HepG2 (cell line): ENCODE data around the gene PDZD7. TPM values are rescaled to one million over a fixed set of nuclear protein-coding genes. Genes with fewer than 3 reads are reported as not detected.

Source experiments
- CEBPG ChIP-seq: IDR thresholded peaks from 2 replicates; pipeline ENCODE4 v1.6.1; 2016
- GLI4 ChIP-seq: sonication (generic); formaldehyde crosslinking; IDR thresholded peaks from 2 replicates; pipeline ENCODE4 v1.5.1; 2020; ENCODE audit warnings: missing genetic modification reagents, mild to moderate bottlenecking, moderate library complexity, borderline replicate concordance
- HDAC1 ChIP-seq: sonication (generic); formaldehyde crosslinking; IDR thresholded peaks from 2 replicates; pipeline ENCODE4 v1.5.1; 2020; ENCODE audit warnings: mild to moderate bottlenecking, missing genetic modification reagents
- HDAC2 ChIP-seq: sonication (generic); formaldehyde crosslinking; IDR thresholded peaks from 2 replicates; pipeline ENCODE4 v1.4.0; 2020; ENCODE audit warnings: missing genetic modification reagents
- MBNL3 ChIP-seq: fragments of 250-450 bp; sonication (Bioruptor Pico); conservative IDR thresholded peaks from 2 replicates; pipeline ENCODE4 v1.8.0; 2022; ENCODE audit warnings: mild to moderate bottlenecking, inconsistent platforms
- NFIC ChIP-seq: IDR thresholded peaks from 2 replicates; pipeline ENCODE4 v1.6.1; 2012; ENCODE audit warnings: mild to moderate bottlenecking, low read length, inconsistent platforms
- SIN3A ChIP-seq: IDR thresholded peaks from 2 replicates; pipeline ENCODE4 v1.6.1; 2011; ENCODE audit warnings: low read depth, mild to moderate bottlenecking, control low read depth, low read length, borderline replicate concordance
- ZBTB20 ChIP-seq: sonication (generic); formaldehyde crosslinking; IDR thresholded peaks from 2 replicates; pipeline ENCODE4 v1.8.1; 2023; ENCODE audit warnings: missing genetic modification reagents, low read depth, mild to moderate bottlenecking, borderline replicate concordance
- ZNF20 ChIP-seq: sonication (generic); formaldehyde crosslinking; IDR thresholded peaks from 2 replicates; pipeline ENCODE4 v1.4.0; 2020; ENCODE audit warnings: mild to moderate bottlenecking, moderate library complexity, missing genetic modification reagents
- ZNF749 ChIP-seq: sonication (generic); formaldehyde crosslinking; IDR thresholded peaks from 2 replicates; pipeline ENCODE4 v1.8.0; 2022; ENCODE audit warnings: mild to moderate bottlenecking, missing genetic modification reagents, moderate library complexity, borderline replicate concordance
- polyA plus RNA-seq, 8 experiments: library from polyadenylated mRNA; depleted of rRNA in 3 of 8; stranded (reverse) in 7 of 8; unstranded in 1 of 8; fragments of >200 nt; fragmentation: Illumina TruSeq in 4 of 8; extraction: Trizol in 4 of 8; gene quantifications; 2 replicates each; pipeline versions ENCODE4 v1.2.1 to v1.2.3, GENCODE V29; 2011 to 2016; ENCODE audit warnings: low read depth in 4 of 8, missing spikeins in 1 of 8, mixed read lengths in 1 of 8; ENCODE audit not compliant: insufficient read depth in 1 of 8
- total RNA-seq, 5 experiments: library from RNA; depleted of rRNA; stranded (reverse); fragments of >200 nt; fragmentation: Illumina TruSeq; extraction: Trizol; gene quantifications; 2 replicates each; pipeline ENCODE4 v1.2.3, GENCODE V29; 2016; ENCODE audit warnings: low read depth in 1 of 5
- TF ChIP-seq, protein P1 (sequence below): IDR thresholded peaks from 2 replicates; pipeline ENCODE4 v1.6.1; 2016; ENCODE audit warnings: low read depth, missing genetic modification reagents, missing compliant biosample characterization
- TF ChIP-seq, protein P2 (sequence below): sonication (generic); formaldehyde crosslinking; IDR thresholded peaks from 2 replicates; pipeline ENCODE4 v1.5.1; 2020; ENCODE audit warnings: missing genetic modification reagents, mild to moderate bottlenecking, borderline replicate concordance
- TF ChIP-seq, protein P3 (sequence below): sonication (generic); formaldehyde crosslinking; IDR thresholded peaks from 2 replicates; pipeline ENCODE4 v1.5.0; 2020; ENCODE audit warnings: missing genetic modification reagents
- TF ChIP-seq, protein P4 (sequence below): sonication (generic); formaldehyde crosslinking; IDR thresholded peaks from 2 replicates; pipeline ENCODE4 v1.4.0; 2020; ENCODE audit warnings: missing genetic modification reagents, mild to moderate bottlenecking, borderline replicate concordance
- TF ChIP-seq, protein P5 (sequence below): sonication (generic); formaldehyde crosslinking; IDR thresholded peaks from 2 replicates; pipeline ENCODE4 v1.4.0; 2020; ENCODE audit warnings: missing genetic modification reagents

PDZD7 gene
- total and polyA plus RNA-seq, 2 of the 13 experiments (the other 11 are each of a cell fraction or from before 2014, with no cell fraction given) = 0.58 to 0.73 TPM

DNA sequence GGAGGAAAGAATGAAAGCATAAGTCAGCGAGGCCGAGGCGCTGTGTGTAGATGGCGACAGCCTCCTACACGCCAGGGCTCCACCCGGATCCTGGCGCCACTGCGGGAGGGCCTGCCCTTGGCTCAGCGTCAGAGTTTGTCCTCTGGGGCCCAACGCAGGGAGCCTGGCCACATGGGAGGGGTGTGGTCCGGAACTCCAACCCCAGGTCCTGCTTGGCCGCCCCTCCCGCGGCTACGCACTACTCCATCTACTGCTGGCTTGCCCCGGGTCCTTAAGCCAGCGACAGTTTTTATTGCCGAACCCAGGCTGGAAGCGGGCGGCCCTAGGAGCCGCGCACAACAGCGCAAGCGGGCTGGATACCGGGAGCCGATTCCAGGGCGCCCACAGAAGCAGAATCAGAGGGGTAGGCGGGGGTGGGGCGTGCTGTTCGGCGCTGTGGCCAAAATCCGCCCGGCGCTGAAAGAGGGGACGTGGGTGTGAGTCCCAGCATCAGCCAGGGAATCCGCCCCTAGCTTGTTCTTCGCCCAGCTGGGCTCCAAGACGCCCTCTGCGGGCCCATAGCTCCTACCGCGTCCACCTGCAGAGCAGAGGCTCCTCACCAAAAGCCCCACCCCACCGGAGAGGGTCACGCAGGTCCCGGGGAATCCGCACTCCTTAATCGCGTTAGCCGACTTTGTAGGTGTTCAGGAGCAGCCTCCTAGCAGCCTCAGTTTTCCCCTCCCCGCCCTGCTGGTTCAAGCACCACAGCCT, 35.4 kb upstream of the PDZD7 start (continued):
- TF ChIP-seq, protein P1, sequence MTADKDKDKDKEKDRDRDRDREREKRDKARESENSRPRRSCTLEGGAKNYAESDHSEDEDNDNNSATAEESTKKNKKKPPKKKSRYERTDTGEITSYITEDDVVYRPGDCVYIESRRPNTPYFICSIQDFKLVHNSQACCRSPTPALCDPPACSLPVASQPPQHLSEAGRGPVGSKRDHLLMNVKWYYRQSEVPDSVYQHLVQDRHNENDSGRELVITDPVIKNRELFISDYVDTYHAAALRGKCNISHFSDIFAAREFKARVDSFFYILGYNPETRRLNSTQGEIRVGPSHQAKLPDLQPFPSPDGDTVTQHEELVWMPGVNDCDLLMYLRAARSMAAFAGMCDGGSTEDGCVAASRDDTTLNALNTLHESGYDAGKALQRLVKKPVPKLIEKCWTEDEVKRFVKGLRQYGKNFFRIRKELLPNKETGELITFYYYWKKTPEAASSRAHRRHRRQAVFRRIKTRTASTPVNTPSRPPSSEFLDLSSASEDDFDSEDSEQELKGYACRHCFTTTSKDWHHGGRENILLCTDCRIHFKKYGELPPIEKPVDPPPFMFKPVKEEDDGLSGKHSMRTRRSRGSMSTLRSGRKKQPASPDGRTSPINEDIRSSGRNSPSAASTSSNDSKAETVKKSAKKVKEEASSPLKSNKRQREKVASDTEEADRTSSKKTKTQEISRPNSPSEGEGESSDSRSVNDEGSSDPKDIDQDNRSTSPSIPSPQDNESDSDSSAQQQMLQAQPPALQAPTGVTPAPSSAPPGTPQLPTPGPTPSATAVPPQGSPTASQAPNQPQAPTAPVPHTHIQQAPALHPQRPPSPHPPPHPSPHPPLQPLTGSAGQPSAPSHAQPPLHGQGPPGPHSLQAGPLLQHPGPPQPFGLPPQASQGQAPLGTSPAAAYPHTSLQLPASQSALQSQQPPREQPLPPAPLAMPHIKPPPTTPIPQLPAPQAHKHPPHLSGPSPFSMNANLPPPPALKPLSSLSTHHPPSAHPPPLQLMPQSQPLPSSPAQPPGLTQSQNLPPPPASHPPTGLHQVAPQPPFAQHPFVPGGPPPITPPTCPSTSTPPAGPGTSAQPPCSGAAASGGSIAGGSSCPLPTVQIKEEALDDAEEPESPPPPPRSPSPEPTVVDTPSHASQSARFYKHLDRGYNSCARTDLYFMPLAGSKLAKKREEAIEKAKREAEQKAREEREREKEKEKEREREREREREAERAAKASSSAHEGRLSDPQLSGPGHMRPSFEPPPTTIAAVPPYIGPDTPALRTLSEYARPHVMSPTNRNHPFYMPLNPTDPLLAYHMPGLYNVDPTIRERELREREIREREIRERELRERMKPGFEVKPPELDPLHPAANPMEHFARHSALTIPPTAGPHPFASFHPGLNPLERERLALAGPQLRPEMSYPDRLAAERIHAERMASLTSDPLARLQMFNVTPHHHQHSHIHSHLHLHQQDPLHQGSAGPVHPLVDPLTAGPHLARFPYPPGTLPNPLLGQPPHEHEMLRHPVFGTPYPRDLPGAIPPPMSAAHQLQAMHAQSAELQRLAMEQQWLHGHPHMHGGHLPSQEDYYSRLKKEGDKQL (CRISPR knock-in tag) = peak; percentile 62; the same call in 1 of the 2 replicates
- TF ChIP-seq ZNF20 = no peak
- no peak for TF ChIP-seq GLI4 (CRISPR knock-in tag)
- TF ChIP-seq, protein P2, sequence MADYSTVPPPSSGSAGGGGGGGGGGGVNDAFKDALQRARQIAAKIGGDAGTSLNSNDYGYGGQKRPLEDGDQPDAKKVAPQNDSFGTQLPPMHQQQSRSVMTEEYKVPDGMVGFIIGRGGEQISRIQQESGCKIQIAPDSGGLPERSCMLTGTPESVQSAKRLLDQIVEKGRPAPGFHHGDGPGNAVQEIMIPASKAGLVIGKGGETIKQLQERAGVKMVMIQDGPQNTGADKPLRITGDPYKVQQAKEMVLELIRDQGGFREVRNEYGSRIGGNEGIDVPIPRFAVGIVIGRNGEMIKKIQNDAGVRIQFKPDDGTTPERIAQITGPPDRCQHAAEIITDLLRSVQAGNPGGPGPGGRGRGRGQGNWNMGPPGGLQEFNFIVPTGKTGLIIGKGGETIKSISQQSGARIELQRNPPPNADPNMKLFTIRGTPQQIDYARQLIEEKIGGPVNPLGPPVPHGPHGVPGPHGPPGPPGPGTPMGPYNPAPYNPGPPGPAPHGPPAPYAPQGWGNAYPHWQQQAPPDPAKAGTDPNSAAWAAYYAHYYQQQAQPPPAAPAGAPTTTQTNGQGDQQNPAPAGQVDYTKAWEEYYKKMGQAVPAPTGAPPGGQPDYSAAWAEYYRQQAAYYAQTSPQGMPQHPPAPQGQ (CRISPR knock-in tag) = no peak
- TF ChIP-seq SIN3A = peak; percentile 62; the same call in 1 of the 2 replicates
- no peak for TF ChIP-seq MBNL3 (CRISPR knock-in tag)
- peak; percentile 76 for TF ChIP-seq HDAC1 (CRISPR knock-in tag)
- TF ChIP-seq, protein P3, sequence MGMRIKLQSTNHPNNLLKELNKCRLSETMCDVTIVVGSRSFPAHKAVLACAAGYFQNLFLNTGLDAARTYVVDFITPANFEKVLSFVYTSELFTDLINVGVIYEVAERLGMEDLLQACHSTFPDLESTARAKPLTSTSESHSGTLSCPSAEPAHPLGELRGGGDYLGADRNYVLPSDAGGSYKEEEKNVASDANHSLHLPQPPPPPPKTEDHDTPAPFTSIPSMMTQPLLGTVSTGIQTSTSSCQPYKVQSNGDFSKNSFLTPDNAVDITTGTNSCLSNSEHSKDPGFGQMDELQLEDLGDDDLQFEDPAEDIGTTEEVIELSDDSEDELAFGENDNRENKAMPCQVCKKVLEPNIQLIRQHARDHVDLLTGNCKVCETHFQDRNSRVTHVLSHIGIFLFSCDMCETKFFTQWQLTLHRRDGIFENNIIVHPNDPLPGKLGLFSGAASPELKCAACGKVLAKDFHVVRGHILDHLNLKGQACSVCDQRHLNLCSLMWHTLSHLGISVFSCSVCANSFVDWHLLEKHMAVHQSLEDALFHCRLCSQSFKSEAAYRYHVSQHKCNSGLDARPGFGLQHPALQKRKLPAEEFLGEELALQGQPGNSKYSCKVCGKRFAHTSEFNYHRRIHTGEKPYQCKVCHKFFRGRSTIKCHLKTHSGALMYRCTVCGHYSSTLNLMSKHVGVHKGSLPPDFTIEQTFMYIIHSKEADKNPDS (CRISPR knock-in tag) = peak; percentile 54; the same call in 1 of the 2 replicates
- TF ChIP-seq, protein P4, sequence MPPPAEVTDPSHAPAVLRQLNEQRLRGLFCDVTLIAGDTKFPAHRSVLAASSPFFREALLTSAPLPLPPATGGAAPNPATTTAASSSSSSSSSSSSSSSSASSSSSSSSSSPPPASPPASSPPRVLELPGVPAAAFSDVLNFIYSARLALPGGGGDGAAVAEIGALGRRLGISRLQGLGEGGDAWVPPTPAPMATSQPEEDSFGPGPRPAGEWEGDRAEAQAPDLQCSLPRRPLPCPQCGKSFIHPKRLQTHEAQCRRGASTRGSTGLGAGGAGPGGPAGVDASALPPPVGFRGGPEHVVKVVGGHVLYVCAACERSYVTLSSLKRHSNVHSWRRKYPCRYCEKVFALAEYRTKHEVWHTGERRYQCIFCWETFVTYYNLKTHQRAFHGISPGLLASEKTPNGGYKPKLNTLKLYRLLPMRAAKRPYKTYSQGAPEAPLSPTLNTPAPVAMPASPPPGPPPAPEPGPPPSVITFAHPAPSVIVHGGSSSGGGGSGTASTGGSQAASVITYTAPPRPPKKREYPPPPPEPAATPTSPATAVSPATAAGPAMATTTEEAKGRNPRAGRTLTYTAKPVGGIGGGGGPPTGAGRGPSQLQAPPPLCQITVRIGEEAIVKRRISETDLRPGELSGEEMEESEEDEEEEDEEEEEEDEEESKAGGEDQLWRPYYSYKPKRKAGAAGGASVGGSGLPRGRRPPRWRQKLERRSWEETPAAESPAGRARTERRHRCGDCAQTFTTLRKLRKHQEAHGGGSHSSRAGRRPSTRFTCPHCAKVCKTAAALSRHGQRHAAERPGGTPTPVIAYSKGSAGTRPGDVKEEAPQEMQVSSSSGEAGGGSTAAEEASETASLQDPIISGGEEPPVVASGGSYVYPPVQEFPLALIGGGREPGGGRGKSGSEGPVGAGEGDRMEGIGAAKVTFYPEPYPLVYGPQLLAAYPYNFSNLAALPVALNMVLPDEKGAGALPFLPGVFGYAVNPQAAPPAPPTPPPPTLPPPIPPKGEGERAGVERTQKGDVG (CRISPR knock-in tag) = 0 out of 2 replicates have a peak, but pooled peaks have one; percentile 56
- TF ChIP-seq NFIC = no peak
- TF ChIP-seq ZNF749 (CRISPR knock-in tag) = no peak
- TF ChIP-seq CEBPG (CRISPR knock-in tag) = peak; percentile 58; the same call in 1 of the 2 replicates
- TF ChIP-seq, protein P5, sequence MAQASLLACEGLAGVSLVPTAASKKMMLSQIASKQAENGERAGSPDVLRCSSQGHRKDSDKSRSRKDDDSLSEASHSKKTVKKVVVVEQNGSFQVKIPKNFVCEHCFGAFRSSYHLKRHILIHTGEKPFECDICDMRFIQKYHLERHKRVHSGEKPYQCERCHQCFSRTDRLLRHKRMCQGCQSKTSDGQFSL (CRISPR knock-in tag) = no peak
- TF ChIP-seq HDAC2 (CRISPR knock-in tag) = peak; percentile 64
- peak; percentile 83; the same call in 1 of the 2 replicates for TF ChIP-seq ZBTB20 (CRISPR knock-in tag)
